ENCODE measurements around the gene HEMGN. TPM values are rescaled to one million over a fixed set of nuclear protein-coding genes. Genes with fewer than 3 reads are reported as not detected.

Gene HEMGN
- not detected in 2 replicates for total RNA-seq

GRCh38 chr9:97938081-97938644, at the start of gene HEMGN:
HEMGN (minus strand) TSS chr9:97938172; CDS start chr9:97938136, 36 bp downstream.

GRCh38 chr9:97982683-97983588, 45.0 kb upstream of the HEMGN start, which contains the start of gene ANP32B:
ANP32B (plus strand) TSS chr9:97983341; CDS start chr9:97983556, 215 bp downstream.

GRCh38 chr9:97921959-97922724, 15.8 kb downstream of the HEMGN start, which contains the start of gene TRMO:
TRMO (minus strand) TSS chr9:97922500; CDS start chr9:97922493, 7 bp downstream.

Other genes with a start within 250 kb of the HEMGN start
- gene XPA, start 240.8 kb downstream of the HEMGN start, total RNA-seq: 10.4 and 12.0 TPM in 2 replicates
- gene FOXE1, start 84.9 kb downstream of the HEMGN start, total RNA-seq: not detected in 2 replicates
- 20.8 and 21.1 TPM in 2 replicates for gene TRMO, start 15.7 kb downstream of the HEMGN start, total RNA-seq
- gene ANP32B, start 45.2 kb upstream of the HEMGN start, total RNA-seq: 6.4 and 7.8 TPM in 2 replicates
- gene NANS, start 118.6 kb upstream of the HEMGN start, total RNA-seq: 82.4 and 83.1 TPM in 2 replicates
- gene TRIM14, start 181.1 kb upstream of the HEMGN start, total RNA-seq: 0.95 and 1.1 TPM in 2 replicates